ENCODE results near the gene TNFRSF25.

Gene TNFRSF25

DNA sequence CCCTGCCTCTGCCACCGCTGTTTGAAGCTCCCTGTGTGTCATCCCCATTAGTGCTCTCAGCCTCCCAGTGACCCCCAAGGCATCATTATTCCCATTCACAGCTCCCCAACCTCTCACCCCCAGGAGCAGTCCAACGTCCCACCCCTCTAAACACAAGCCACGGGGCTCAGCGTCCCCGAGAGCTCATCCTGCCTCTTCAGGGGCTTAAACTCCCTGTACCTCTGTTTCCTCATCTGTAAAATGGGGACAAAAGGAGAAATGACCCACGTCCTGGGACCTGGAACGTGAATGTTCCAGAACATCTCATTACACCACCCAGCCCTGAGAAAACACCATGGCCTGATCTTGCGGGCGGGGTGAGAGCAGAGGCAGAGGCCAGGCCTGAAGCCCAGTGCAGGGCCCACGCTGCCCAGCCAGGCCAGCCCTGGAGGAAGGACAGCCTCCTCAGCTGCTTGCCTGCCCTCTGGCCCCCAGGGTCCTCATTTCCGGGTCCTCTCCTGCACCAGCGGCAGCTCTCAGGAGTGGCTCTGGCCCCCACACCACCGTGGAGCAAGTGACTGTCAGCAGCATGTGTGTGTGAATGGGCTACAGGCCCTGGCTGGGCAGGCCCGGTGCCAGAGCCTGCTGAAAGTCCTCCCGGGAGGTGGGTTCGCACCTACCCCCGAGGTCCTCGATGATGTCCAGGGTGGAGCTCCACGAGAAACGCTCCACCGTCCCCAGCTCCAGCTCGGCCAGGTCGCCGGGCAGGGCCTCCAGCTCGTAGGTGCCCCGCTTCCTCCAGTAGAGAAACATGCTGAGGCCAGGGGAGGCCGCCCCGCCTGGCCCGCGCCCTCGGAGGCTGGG, 39.6 kb upstream of the TNFRSF25 start:
- H3K9me3 ChIP-seq (ENCODE audit: low read length) = no peaks in the 10 kb centered on the region
- TF ChIP-seq EZH2 (IDR thresholded peaks at IDR 0.05; ENCODE audit: borderline replicate concordance, low read length) = no peak
- TF ChIP-seq, protein P1, sequence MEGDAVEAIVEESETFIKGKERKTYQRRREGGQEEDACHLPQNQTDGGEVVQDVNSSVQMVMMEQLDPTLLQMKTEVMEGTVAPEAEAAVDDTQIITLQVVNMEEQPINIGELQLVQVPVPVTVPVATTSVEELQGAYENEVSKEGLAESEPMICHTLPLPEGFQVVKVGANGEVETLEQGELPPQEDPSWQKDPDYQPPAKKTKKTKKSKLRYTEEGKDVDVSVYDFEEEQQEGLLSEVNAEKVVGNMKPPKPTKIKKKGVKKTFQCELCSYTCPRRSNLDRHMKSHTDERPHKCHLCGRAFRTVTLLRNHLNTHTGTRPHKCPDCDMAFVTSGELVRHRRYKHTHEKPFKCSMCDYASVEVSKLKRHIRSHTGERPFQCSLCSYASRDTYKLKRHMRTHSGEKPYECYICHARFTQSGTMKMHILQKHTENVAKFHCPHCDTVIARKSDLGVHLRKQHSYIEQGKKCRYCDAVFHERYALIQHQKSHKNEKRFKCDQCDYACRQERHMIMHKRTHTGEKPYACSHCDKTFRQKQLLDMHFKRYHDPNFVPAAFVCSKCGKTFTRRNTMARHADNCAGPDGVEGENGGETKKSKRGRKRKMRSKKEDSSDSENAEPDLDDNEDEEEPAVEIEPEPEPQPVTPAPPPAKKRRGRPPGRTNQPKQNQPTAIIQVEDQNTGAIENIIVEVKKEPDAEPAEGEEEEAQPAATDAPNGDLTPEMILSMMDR (IDR thresholded peaks at IDR 0.05; ENCODE audit: low read length) = no peak
- H3K27ac ChIP-seq (ENCODE audit: low read depth, low read length, poor library complexity, severe bottlenecking) = no peak overlapping the region
- H3K27me3 ChIP-seq (ENCODE audit: insufficient read depth, low read length) = peaks cover 2% of the 10 kb centered on the region; the same call in 1 of the 2 replicates
- H3K4me2 ChIP-seq (ENCODE audit: low read length) = no peak overlapping the region
- H4K20me1 ChIP-seq (ENCODE audit: insufficient read depth, low read length) = no peaks in the 10 kb centered on the region
- no peak overlapping the region for H3K9ac ChIP-seq (ENCODE audit: low read length)
- H3K79me2 ChIP-seq (ENCODE audit: insufficient read depth, low read length) = no peaks in the 10 kb centered on the region
- no peaks in the 10 kb centered on the region for H3K9me2 ChIP-seq (ENCODE audit: low read depth, low read length)
- H3K4me1 ChIP-seq (ENCODE audit: insufficient read depth, low read length, severe bottlenecking) = no peaks in the 10 kb centered on the region
- no peaks in the 10 kb centered on the region for H3K36me3 ChIP-seq (ENCODE audit: insufficient read depth, low read length)
- no peak overlapping the region for H3K4me3 ChIP-seq (ENCODE audit: low read depth, low read length, poor library complexity, severe bottlenecking)
- H3F3A ChIP-seq (ENCODE audit: insufficient read depth, low read length) = no peaks in the 10 kb centered on the region
- no peak overlapping the region for H2AFZ ChIP-seq (ENCODE audit: low read length)

DNA sequence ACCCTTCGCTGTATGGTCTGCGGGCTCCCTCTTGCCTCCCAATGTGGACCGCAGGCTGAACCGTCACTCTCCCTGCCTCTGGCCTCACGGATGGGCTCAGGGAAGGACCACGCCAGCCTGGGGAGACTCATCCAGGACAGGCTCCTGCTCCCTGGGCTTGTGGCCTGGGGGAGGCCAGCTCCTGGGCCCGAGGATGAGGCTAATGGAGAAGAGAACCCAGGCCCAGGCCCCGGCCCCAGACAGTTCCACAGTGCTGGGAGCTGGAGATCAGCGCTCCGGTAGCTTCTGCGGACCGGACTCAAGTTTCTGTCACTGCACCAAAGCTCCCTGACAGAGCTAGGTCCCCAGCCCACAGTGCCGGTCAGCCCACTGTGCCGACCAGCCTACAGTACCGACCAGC, 38.9 kb upstream of the TNFRSF25 start:
- H3K9me3 ChIP-seq (ENCODE audit: low read length) = no peaks in the 10 kb centered on the region
- peaks cover 7% of the 10 kb centered on the region; the same call in 1 of the 2 replicates for H3K27me3 ChIP-seq (ENCODE audit: insufficient read depth, low read length)
- H2AFZ ChIP-seq (ENCODE audit: low read length) = no peak overlapping the region
- H3K27ac ChIP-seq (ENCODE audit: low read depth, low read length, poor library complexity, severe bottlenecking) = no peak overlapping the region
- no peaks in the 10 kb centered on the region for H3K79me2 ChIP-seq (ENCODE audit: insufficient read depth, low read length)
- no peaks in the 10 kb centered on the region for H3F3A ChIP-seq (ENCODE audit: insufficient read depth, low read length)
- no peak overlapping the region for H3K9ac ChIP-seq (ENCODE audit: low read length)
- H3K36me3 ChIP-seq (ENCODE audit: insufficient read depth, low read length) = no peaks in the 10 kb centered on the region
- H3K4me1 ChIP-seq (ENCODE audit: insufficient read depth, low read length, severe bottlenecking) = no peaks in the 10 kb centered on the region
- H3K4me3 ChIP-seq (ENCODE audit: low read depth, low read length, poor library complexity, severe bottlenecking) = no peak overlapping the region
- no peaks in the 10 kb centered on the region for H4K20me1 ChIP-seq (ENCODE audit: insufficient read depth, low read length)
- H3K4me2 ChIP-seq (ENCODE audit: low read length) = no peak overlapping the region
- TF ChIP-seq, protein P1 (IDR thresholded peaks at IDR 0.05; ENCODE audit: low read length) = no peak
- no peak for TF ChIP-seq EZH2 (IDR thresholded peaks at IDR 0.05; ENCODE audit: borderline replicate concordance, low read length)
- no peaks in the 10 kb centered on the region for H3K9me2 ChIP-seq (ENCODE audit: low read depth, low read length)

DNA sequence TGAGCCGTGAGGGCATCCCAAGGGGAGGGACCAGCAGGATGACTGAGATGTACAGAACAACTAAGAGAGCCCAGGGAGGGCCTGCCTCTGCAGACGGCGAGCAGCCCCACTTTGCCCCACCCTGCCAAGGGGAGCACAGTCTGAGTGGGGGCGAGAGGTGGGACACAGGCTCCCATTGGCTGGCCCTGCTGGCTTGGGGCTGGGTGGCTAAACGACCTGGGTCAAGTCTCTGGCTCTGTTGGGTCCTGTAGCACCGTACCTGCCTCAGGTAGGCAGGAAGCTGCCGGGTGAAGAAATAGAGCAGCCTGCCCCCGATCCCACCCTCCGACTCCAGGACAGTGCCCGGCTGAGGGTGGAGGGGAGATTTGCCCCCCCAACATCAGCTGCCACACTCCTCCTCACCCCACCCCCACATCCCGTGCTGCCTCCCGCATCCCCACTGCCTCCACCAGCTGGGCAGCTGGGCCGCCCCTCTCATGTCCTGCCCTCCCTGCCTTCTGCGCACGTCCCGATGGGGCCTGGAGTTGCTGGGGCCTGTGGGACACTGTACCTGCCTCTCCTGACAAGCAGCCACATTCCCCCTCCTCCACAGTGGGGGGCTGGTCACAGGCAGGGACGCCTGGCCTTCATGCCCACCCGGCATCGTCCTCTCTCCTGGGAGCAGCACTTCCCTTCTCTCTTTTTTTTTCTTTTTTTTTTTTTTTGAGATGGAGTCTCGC, 38.1 kb upstream of the TNFRSF25 start:
- no peaks in the 10 kb centered on the region for H3K36me3 ChIP-seq (ENCODE audit: insufficient read depth, low read length)
- no peaks in the 10 kb centered on the region for H4K20me1 ChIP-seq (ENCODE audit: insufficient read depth, low read length)
- no peak for TF ChIP-seq EZH2 (IDR thresholded peaks at IDR 0.05; ENCODE audit: borderline replicate concordance, low read length)
- TF ChIP-seq, protein P1 (IDR thresholded peaks at IDR 0.05; ENCODE audit: low read length) = no peak
- no peaks in the 10 kb centered on the region for H3K9me3 ChIP-seq (ENCODE audit: low read length)
- no peaks in the 10 kb centered on the region for H3K4me1 ChIP-seq (ENCODE audit: insufficient read depth, low read length, severe bottlenecking)
- no peaks in the 10 kb centered on the region for H3F3A ChIP-seq (ENCODE audit: insufficient read depth, low read length)
- H3K9ac ChIP-seq (ENCODE audit: low read length) = no peak overlapping the region
- H3K4me3 ChIP-seq (ENCODE audit: low read depth, low read length, poor library complexity, severe bottlenecking) = no peak overlapping the region
- peaks cover 7% of the 10 kb centered on the region for H3K27me3 ChIP-seq (ENCODE audit: insufficient read depth, low read length)
- H3K4me2 ChIP-seq (ENCODE audit: low read length) = no peak overlapping the region
- no peak overlapping the region for H3K27ac ChIP-seq (ENCODE audit: low read depth, low read length, poor library complexity, severe bottlenecking)
- no peak overlapping the region for H2AFZ ChIP-seq (ENCODE audit: low read length)
- H3K79me2 ChIP-seq (ENCODE audit: insufficient read depth, low read length) = no peaks in the 10 kb centered on the region
- H3K9me2 ChIP-seq (ENCODE audit: low read depth, low read length) = no peaks in the 10 kb centered on the region

All from OCI-LY1 (cell line).